ENCODE data around the gene GUCY2F. TPM values are rescaled to one million over a fixed set of nuclear protein-coding genes. Genes with fewer than 3 reads are reported as not detected.

The GUCY2F gene
- total RNA-seq, 1 experiment from 2014 or later: not detected

GRCh38 chrX:109384699-109385098, 97.2 kb downstream of the GUCY2F start:
- no peaks in the 10 kb centered on the region for H3K36me3 ChIP-seq (ENCODE audit: control insufficient read depth in 1 of 2, insufficient read depth in 2 of 2, low read length in 2 of 2)
- DNase-seq (ENCODE audit: low read depth, low spot score) (no peak), ATAC-seq (no peak)
- H3K9ac ChIP-seq (ENCODE audit: low read length): no peak overlapping the region
- no peaks in the 10 kb centered on the region for H3K9me3 ChIP-seq (ENCODE audit: control insufficient read depth in 1 of 2, insufficient read depth in 1 of 2, low read depth in 1 of 2, low read length in 2 of 2)
- H3K79me2 ChIP-seq (ENCODE audit: insufficient read depth, low read length): no peaks in the 10 kb centered on the region
- TF ChIP-seq RAD21 (IDR thresholded peaks at IDR 0.05; ENCODE audit: low read depth) (peak; percentile 73), SP1 (IDR thresholded peaks at IDR 0.05; ENCODE audit: low read depth) (no peak), CTCF (IDR thresholded peaks at IDR 0.05 in 2 of 3, conservative IDR thresholded peaks at IDR 0.05 in 1 of 3; ENCODE audit: borderline replicate concordance in 1 of 3, insufficient read depth in 1 of 3, low read depth in 2 of 3, low read length in 2 of 3) (peak; percentile 28 to 52 (median 38); a peak in 3 of 6 replicates)
- POLR2A ChIA-PET: no interaction called here
- H3K27ac ChIP-seq (ENCODE audit: low read depth, low read length): no peak overlapping the region
- H3K4me2 ChIP-seq (ENCODE audit: low read length): no peak overlapping the region
- intact Hi-C loops (cut with micrococcal nuclease): loop anchor here (1.0 to 2.0 kb wide), 2 partner anchors 685 to 800 kb away; no protein-coding TSS in a partner anchor
- RAD21 ChIA-PET (ENCODE audit: low non-redundant PET in 1 of 2, low total read pairs in 2 of 2, uncharacterized antibody in 2 of 2, unreplicated experiment in 2 of 2): interaction anchor here in 1 of 2 experiments (1.5 kb wide), 1 partner anchor 685 kb away, joined by 6 read pairs; no protein-coding TSS in a partner anchor
- no peaks in the 10 kb centered on the region for H3K27me3 ChIP-seq (ENCODE audit: insufficient read depth, low read length)
- no peaks in the 10 kb centered on the region for H3K9me2 ChIP-seq (ENCODE audit: insufficient read depth)
- no peaks in the 10 kb centered on the region for H3K4me1 ChIP-seq (ENCODE audit: control insufficient read depth in 1 of 2, insufficient read depth in 2 of 2, low read length in 2 of 2)
- BruUV-seq (replicated peaks): no TSS peak
- H4K20me1 ChIP-seq (ENCODE audit: insufficient read depth): no peaks in the 10 kb centered on the region
- no peak overlapping the region for H3K4me3 ChIP-seq (replicated peaks in 1 of 2; ENCODE audit: low read depth in 1 of 2, low read length in 2 of 2)
- no peak overlapping the region for H2AFZ ChIP-seq (ENCODE audit: low read depth, low read length, poor library complexity, severe bottlenecking)
- CTCF ChIA-PET: interaction anchor here (0.8 to 3.1 kb wide), 8 partner anchors 17 to 1185 kb away, joined by 3 to 49 read pairs (median 4); no protein-coding TSS in a partner anchor

- no peak overlapping the region for H3K4me2 ChIP-seq (ENCODE audit: low read length)
- H3K36me3 ChIP-seq (ENCODE audit: control insufficient read depth in 1 of 2, insufficient read depth in 2 of 2, low read length in 2 of 2): no peaks in the 10 kb centered on the region
- no peak overlapping the region for H3K4me3 ChIP-seq (replicated peaks in 1 of 2; ENCODE audit: low read depth in 1 of 2, low read length in 2 of 2)
- intact Hi-C loops (cut with micrococcal nuclease): loop anchor here (2.0 kb wide), 1 partner anchor 334 kb away; no protein-coding TSS in a partner anchor
- no peak for TF ChIP-seq ZNF274 (IDR thresholded peaks at IDR 0.05; ENCODE audit: low read depth, low read length)
- no peak overlapping the region for H2AFZ ChIP-seq (ENCODE audit: low read depth, low read length, poor library complexity, severe bottlenecking)
- H3K27ac ChIP-seq (ENCODE audit: low read depth, low read length): no peak overlapping the region
- POLR2A ChIA-PET: no interaction called here
- H3K9ac ChIP-seq (ENCODE audit: low read length): no peak overlapping the region
- CTCF ChIA-PET: interaction anchor here (1.6 kb wide), 1 partner anchor 683 kb away, joined by 4 read pairs; no protein-coding TSS in a partner anchor
- H4K20me1 ChIP-seq (ENCODE audit: insufficient read depth): no peaks in the 10 kb centered on the region
- H3K27me3 ChIP-seq (ENCODE audit: insufficient read depth, low read length): no peaks in the 10 kb centered on the region
- no TSS peak for BruUV-seq (replicated peaks)
- ATAC-seq (no peak), DNase-seq (ENCODE audit: low read depth, low spot score) (no peak)
- H3K79me2 ChIP-seq (ENCODE audit: insufficient read depth, low read length): no peaks in the 10 kb centered on the region
- no peaks in the 10 kb centered on the region for H3K9me2 ChIP-seq (ENCODE audit: insufficient read depth)
- RAD21 ChIA-PET (ENCODE audit: low non-redundant PET in 1 of 2, low total read pairs in 2 of 2, uncharacterized antibody in 2 of 2, unreplicated experiment in 2 of 2): interaction anchor here in 1 of 2 experiments (1.0 kb wide), 1 partner anchor 683 kb away, joined by 3 read pairs; no protein-coding TSS in a partner anchor
- H3K9me3 ChIP-seq (ENCODE audit: control insufficient read depth in 1 of 2, insufficient read depth in 1 of 2, low read depth in 1 of 2, low read length in 2 of 2): no peaks in the 10 kb centered on the region
- no peaks in the 10 kb centered on the region for H3K4me1 ChIP-seq (ENCODE audit: control insufficient read depth in 1 of 2, insufficient read depth in 2 of 2, low read length in 2 of 2)
These were observed 99.6 kb downstream of the GUCY2F start for GRCh38 chrX:109382332-109382731.
